HG03103 (cell line): ENCODE measurements around the gene ADPRHL1.

Experiments used
- ATAC-seq: cut with Tn5 transposase; IDR thresholded peaks from one replicate; pipeline ENCODE4 v1.9.1; 2021; ENCODE audit warnings: low read depth; ENCODE audit not compliant: unreplicated experiment

The ADPRHL1 gene

DNA sequence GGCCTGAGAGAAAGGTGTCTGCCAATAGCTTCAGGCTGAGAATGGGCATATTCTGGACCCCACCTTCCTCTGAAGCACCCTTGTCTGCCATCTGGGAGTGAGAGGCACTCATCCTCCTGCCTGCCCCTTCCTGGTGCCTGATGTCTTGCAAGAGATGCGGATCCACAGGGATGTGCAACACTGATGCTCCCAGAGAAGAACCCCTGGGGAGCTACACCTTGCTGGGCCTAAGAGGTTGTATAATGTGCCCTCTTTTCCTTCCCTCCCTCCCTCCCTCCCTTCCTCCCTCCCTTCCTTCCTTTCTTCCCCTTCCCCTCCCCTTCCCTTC lies 34.6 kb downstream of the ADPRHL1 start:
- no peak for ATAC-seq

- ATAC-seq: no peak
Measured at GRCh38 chr13:113417836-113418721, 35.2 kb downstream of the ADPRHL1 start.

- ATAC-seq: no peak
Measured at GRCh38 chr13:113417008-113417751, 36.1 kb downstream of the ADPRHL1 start.

DNA sequence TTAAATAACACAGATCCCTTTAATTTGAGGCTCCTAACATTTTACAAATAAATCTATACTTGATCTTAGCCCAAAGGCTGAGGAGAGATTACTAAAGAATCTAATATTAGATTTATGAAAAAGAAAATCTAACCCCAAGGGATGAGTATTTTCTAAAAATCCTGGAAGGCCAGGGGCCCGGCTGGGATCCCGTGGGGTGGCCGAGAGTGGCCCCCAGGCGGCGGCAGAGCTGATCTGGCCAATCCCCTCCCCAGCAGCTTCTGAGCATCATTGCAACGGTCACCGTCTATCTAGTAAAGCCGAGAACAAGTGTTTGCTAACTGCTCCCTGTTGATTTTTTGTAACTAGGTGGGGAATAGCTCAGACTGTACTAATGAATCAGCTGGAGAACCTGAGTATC lies 37.5 kb downstream of the ADPRHL1 start:
- ATAC-seq: no peak

DNA sequence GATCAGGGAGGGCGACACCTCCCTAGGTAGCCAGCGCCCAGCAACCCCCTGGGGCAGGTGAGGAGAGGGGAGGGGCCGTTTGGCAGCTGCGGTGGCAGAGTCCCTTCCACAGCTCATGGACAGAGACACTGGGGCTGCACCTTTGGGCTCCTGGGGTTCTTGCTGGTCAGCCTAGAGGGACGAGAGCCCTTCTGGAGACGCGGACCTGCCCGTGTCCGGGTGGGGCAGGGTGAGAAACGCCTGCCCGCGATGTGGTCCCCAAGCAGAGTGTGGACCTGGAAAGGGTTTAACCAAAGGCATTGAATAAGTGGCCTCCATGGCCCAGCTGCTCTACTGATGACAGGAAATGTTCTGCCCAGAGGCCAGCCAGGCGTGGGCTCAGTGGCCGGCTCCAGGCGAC lies 38.3 kb downstream of the ADPRHL1 start:
- ATAC-seq: no peak

- no peak for ATAC-seq
Measured at GRCh38 chr13:113414335-113414734, 39.0 kb downstream of the ADPRHL1 start.

DNA sequence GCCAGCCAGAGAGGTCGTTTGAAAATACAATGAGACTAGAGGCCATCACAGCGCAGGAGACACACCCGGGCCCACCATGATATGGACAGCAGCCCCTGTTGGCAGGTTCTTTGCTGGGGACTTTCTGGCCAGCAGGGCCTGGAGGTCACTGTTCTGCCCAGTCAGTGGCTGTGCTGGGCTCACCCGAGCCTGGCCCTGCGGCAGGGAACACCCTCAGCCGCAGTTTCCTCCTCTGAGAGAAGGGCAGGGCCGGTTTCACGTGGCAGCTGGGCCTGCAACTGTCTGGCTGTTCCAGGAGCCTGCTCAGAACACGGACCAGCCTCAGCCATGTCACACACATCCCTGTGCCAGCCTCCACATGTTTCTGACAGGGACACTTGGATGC lies 39.4 kb downstream of the ADPRHL1 start:
- no peak for ATAC-seq

- ATAC-seq: no peak
Measured at GRCh38 chr13:113413178-113413897, 40.0 kb downstream of the ADPRHL1 start.

GRCh38 chr13:113412440-113412839 lies 40.8 kb downstream of the ADPRHL1 start:
- no peak for ATAC-seq

GRCh38 chr13:113411216-113412023 lies 41.9 kb downstream of the ADPRHL1 start:
- ATAC-seq: no peak

DNA sequence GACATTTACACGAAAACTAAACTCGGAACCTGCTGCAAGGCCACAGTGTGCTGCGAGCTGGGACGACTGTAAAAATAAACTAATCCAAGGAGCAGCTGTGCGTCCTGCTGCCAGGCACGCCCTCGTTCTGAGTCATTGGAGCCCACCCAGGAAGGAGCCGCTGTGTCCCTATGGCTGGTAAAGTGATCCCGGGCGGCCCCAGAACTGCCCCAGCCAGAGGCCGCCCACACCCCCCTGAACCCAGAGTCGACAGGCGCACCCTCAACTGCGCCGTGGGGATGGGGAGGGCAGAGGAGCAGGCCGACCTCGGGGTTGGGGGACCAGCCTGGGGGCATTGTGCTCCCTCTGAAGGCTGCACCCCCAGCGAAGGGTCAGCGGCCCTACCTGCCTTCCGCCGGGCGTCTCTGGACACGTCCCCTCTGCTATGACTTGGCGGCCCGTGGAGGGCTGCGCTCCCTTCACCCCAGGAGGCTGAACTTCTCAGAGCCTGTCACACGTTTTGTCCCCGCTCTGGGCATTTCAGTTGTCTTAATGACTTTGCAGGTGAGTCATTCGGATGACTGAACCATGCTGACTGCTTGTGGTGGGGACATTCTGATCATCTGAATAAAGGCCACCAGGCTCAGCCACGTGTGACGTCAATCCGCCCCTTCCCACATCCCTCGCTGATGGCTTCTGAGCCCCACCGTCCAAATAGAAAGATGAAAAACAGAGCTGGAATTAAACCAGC lies 42.7 kb downstream of the ADPRHL1 start:
- ATAC-seq: no peak

- no peak for ATAC-seq
Measured at GRCh38 chr13:113408562-113408961, 44.7 kb downstream of the ADPRHL1 start.

DNA sequence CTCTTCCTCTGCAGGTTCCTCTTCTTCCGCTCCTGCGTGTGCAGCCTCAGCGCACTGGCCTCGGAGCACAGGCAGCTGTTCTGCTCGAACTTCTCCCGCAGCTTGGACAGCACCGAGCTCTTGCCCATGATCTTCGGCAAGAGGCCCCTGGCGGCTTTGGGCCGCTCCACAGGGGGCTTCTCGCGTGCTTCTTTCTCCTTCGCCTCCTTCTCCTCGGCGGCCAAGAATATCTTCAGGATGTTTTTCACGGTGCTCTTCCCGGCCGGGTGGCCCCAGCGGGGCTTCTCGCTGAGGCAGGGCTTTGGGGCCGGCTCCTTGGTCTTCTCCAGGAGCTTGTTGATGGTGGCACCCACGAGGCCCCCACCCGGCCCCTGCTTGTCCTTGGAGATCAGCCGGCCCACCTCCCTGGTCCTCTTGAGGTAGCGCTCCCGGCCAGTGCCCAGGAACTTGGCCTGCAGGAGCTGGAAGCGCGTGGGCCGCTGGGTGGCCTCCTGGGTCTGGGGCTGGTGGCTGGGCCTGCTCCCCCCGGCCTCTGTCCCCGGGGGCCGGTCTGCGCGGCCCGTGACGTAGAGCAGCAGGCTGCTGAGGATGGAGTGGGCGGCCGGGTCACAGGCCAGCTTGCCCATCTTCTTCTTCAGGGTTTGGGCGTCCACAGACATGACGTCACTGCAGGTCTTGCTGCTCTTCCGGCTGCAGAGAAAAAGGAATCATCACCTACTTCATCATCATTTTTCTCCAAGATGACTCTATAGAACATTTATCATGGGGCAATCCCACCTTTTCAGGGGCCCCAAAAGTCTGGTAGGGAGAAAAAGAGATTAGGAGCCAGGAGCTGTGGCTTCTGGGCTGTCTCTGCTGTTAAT lies 45.5 kb downstream of the ADPRHL1 start:
- ATAC-seq: no peak

DNA sequence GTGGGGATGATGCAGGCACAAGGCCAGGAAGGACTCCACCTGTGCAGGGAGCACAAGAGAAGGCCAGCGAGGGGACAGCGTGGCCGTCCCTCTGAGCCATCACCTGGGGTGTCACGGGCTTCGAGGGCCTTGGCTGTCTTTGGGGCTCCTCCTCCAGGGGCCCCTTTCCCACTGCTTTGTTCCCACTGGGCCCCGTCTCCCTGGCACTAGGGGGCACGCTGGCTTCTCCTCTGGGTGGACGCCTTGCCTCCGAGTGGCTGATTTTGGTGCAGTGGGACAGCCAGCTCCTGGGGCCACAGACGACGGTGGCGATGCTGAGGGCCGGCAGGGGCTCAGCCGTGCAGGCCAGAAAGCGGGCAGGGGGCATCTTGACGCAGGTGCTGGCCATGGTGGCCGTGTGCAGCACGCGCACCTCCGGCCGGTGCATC lies 46.2 kb downstream of the ADPRHL1 start:
- ATAC-seq: no peak

GRCh38 chr13:113406321-113407102 lies 46.8 kb downstream of the ADPRHL1 start:
- no peak for ATAC-seq

DNA sequence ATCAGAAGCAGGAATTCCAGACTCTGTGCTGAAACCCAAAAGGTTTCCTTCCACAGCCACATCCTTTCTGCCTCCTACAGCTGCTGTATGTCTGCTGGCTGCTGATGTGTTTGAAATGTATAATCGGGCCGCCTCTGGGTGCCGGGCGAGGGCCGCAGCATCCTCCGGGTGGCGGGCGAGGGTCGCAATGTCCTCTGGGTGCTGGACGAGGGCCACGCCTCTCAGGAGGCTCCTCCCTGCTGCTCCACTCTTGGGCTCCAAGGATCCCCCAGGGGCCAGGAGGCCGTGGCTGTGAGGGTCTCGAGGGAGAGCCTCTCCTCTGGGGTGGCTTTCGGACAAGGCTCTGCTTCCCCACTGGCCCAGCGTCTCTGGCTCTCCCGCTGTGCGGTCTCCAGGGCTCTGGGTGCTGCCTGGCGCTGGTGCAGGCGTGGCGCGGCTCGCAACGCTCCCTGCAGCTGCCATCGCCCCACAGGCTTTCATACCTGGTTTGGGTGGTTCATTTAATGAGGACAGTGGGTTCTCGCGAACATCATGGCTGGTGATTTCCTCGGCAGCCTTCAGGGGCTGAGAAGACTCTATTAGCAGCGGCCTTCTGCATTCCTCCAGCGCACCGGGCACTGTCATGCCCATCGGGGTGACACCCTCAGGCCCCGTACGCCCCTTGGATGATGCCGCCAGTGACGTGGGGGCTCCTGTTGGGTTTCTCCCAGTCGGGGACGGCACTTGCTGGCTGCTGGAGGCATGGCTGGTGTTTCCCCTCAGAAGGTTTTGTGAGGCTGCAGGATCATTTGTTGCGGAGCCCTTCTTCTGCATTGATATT lies 47.6 kb downstream of the ADPRHL1 start:
- ATAC-seq: no peak

DNA sequence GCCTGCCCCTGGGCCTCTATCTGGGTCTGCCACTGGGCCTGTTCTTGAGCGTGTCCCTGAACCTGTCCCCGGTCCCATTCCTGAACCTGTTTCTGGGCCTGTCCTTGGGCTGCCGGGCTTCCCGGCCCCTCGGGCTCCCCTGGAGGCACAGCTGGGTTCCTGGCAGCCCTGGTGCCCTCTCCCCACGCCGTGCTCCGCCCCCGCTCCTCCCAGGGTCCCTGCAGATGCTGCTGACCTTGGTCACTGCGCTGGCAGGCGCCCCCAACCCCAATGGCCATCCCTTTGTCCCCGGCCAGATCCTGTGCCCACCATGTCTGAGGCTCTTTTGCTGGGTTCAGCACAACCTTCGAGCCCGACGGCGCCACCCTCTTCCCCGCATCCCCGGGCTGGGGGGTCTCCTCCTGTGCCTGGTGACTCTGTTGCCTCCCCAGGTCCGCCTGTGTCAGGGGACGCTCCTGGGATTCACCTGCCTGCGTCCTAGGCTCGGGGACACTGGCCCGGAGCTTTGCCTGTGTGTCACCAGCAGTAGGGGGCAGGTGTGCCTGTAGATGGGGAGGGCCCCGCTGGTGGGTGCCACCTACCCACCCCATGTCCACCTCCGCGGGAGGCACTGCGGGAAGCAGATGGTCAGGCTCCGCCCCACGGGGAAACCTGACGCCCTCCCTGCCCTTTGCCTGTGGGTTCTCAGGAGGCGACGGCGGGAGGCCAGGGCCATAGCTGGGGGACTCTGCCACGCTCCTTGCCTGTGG lies 48.4 kb downstream of the ADPRHL1 start:
- no peak for ATAC-seq
